ENCODE measurements around the gene CD300LG.

- no peak for TF ChIP-seq POLR2A (IDR thresholded peaks at IDR 0.05)
- TF ChIP-seq CTCF (IDR thresholded peaks at IDR 0.05): no peak
Measured at GRCh38 chr17:43845766-43846165, 1.2 kb upstream of the CD300LG start.

Data from body of pancreas (tissue), 4 donors.